HepG2 (cell line): ENCODE measurements around the gene ZNF674.

Source experiments
- ARID3A ChIP-seq: IDR thresholded peaks from 2 replicates; pipeline ENCODE4 v1.6.1; 2012; ENCODE audit warnings: low read depth, low read length, improper control_type of control experiment
- CHD2 ChIP-seq: IDR thresholded peaks from 2 replicates; pipeline ENCODE4 v1.6.1; 2011; ENCODE audit warnings: low read depth, low read length, improper control_type of control experiment
- FOXP1 ChIP-seq, 2 experiments: fragments of 450-650 bp in 1 of 2; IDR thresholded peaks; 2 replicates each; pipeline ENCODE4 v1.6.1; 2017 to 2018; ENCODE audit warnings: antibody characterized with exemption in 1 of 2
- RAD51 ChIP-seq: fragments of 450-650 bp; IDR thresholded peaks from 2 replicates; pipeline ENCODE4 v1.6.1; 2016; ENCODE audit warnings: borderline replicate concordance
- ZNF501 ChIP-seq: sonication (generic); formaldehyde crosslinking; IDR thresholded peaks from 2 replicates; pipeline ENCODE4 v1.5.1; 2020; ENCODE audit warnings: mild to moderate bottlenecking, moderate library complexity, missing genetic modification reagents

- TF ChIP-seq RAD51 (no peak), FOXP1 (IDR thresholded peaks at IDR 0.05) (no peak), FOXP1 (CRISPR knock-in tag; IDR thresholded peaks at IDR 0.05) (no peak), ZNF501 (CRISPR knock-in tag) (no peak), ARID3A (no peak), CHD2 (no peak)
These were observed 59.3 kb downstream of the ZNF674 start for GRCh38 chrX:46485897-46486296.
